Stimulated activated naive CD4-positive, alpha-beta T cell treated with Interleukin-2 at 50 U/mL for 16 hours (primary cell): ENCODE results near the gene PLD4.

Experiments used
- DNase-seq: peaks from one replicate; lab custom pipeline; 2025; lab: John Stamatoyannopoulos, UW

The PLD4 gene

GRCh38 chr14:104975481-104976197 lies 51.0 kb downstream of the PLD4 start:
- DNase-seq = no peak

DNA sequence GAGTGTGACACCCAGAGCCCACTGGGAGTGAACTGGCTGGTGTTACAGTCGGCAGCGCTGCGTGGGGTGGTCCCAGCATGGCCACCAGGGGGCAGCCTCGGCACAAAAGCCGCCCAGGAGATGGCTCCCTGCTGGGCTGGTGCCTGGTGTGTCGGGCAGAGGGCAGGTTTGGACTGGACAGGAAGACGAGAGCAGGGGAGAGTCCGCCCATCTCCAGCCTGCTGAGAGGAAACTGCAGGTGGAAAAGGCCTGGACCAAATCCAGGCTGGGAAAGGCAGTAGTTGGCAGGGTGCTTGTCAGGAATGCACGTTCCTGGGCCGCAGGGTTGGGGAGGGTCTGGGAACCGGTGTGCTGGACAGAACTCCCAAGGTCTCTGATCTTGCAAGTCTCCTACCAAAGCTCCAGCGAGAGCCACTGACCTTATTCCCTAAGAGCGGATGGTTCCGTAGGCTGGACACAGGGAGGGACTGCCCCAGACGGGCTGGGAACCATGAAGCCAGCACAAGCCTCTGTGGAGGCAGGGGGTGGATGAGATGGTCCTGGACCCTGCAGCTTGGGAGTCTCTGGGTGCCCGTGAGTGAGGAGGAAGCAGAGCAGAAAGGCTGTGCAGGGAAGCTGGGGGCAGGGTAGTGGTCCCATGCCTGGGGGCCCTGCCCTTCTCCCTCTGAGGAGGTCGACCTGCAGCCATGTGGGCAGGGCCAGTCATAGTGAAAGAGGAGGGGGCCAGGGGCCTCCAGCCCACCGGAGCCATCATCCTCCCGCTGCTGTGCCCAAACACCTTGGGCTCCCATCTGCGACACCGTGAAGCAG lies 51.7 kb downstream of the PLD4 start:
- DNase-seq = peak; percentile 78

DNA sequence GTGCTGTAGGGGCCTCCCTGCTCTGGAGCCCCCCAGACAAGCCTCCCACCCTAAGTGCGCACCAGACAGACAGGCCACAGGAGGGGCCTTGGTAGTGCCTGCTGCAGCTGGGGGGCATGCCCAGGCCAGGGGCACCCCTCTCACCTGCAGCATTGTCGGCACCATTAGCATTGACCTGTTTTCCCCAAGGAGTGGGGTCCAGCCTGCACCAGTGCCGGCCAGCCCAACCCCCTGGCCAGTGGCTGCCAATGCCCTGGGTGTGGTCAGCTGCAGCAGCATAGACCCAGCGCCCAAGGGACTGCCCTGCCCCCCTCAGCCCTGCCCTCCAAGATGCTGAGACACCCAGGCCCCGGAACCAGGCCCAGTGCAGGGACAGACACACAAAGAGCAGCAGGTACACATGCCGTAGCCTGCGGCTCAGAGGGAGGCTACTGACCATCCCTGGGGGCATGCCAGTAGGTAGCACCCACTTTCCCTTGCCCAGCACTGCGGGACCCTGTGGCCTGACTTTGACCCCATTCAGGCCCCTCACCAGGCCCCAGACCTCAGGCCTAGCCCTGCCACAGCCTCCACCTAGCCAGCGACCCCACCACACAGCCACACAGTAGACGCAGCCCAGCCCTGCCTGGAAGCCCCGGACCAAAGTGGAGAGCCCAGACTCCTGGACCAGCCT lies 52.5 kb downstream of the PLD4 start:
- no peak for DNase-seq

GRCh38 chr14:104977681-104978653 lies 53.3 kb downstream of the PLD4 start, which contains the start of gene AHNAK2:
Gene AHNAK2, minus strand, starts transcription at chr14:104978374. Its CDS starts 137 bp downstream, at chr14:104978237.
- peak; percentile 48 for DNase-seq

DNA sequence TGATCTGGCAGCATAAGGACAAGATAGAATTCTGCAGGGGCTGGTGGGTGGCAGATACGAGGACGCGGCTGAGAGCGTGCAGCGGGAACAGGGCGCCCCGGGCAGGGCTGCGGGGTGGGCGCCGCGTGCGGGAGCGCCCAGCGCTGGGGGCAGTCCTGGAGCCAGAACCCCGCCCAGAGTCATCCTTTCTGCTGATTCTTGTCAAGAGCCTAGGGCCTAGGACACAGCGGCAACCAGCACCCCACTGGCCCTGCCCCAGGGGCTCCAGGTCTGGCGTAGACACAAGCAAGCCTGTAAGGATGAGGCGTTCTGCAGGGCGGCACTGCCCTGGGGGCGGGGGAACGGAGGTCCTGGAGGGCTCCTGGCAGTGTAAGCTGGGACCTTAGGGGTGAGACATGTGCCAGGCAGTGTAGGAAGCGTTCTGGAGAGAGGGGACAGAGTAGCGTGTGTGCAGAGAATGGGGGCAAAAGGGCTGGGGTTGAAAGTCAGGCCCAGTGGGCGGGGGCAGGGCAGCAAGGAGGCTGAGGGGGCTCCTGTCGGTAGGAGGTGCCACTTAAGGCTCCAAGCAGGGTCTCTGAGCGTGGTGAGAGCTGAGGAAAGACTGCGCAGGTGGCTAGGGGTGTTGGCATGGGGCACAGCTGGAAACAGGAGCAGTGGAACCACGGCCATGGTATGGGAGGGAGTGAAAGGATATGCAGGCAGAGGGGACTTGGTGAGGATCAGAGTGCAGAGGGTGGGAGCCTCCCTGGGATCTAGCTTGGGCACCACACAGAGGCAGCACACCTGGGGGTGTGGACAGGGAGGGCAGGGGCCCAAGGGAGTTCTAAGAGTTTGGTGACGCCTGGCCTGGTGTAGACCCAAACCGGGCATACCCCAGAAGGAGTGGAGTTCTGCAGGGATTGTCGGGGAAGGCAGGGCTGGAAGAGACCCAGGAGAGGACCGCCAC lies 54.3 kb downstream of the PLD4 start:
- DNase-seq = no peak

DNA sequence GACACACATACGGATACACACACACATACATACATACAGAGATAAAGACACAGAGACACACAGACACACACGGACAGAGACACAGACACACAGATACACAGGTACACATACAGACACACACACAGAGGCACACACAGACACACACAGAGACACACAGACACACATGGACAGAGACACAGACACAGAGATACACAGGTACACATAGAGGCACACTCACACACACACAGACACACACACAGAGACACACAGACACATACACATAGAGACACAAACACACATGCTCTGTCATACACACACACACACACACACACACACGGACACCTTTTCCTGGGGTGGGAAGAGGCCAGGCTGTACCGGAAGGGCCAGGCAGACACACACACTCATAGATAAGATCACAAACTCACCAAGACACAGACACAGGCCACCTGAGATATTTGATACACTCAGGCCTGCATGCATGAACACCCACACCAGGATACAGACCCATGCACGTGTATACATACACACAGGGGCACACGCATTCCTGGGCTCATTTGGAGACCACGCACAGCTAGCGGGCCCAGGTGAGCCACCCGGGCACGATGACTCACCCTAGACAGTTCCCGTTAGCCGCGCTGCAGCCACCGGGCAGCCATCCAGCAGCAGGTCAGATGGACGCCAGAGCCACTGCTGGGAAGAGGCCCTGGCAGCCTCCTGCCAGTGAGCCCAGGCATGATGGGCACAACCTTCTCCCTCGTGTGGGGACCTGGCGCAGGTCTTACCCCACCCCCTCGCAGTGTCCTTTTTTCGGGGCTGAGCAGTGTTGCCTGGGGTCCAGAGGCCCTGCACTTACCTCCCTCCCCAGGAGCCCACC lies 55.3 kb downstream of the PLD4 start:
- DNase-seq = no peak

- DNase-seq = no peak
These were observed 56.2 kb downstream of the PLD4 start for GRCh38 chr14:104980611-104981531.

DNA sequence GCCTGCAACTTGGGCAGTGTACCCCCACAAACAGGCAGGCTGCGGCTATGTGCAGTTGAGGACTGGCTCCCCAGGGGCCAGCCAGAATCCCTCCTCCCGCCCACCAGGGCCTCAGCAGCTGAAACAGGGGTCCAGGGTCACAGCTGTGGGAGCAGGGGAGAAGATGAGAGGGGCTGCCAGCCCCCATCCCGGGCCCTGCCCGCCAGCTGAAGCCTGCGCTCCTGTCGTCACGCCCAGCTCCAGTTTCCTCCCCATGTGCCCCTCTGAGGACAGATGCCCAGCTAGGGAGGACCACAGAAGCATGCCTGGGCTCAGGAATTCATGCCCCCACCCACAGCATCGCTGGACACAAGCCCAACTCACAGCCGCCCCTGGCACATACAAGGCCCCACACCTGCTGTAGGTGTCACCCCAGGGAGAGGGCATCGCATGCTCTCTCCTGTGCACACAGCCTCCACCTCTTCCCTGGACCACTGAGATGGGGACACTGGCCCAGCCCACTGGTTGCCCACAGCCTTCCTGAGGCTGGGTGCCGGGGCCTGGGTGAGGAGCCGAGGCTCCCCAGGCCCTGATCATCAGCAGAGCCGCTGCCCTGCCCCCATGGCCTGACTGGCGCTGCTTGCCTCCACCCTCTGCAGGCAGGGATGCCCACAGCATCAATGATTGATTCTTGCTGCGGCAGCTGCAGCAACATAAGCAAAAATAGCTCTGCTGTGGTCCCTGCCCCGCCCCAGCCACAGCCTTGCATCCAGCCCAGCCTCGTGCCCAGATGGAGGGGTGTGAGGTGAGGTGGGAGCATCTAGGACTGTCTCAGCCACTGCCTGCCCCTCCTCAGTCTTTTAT lies 57.2 kb downstream of the PLD4 start:
- no peak for DNase-seq

- no peak for DNase-seq
These were observed 58.0 kb downstream of the PLD4 start for GRCh38 chr14:104982548-104983230.
